Measurements from ENCODE around the gene ADAM22. TPM values are rescaled to one million over a fixed set of nuclear protein-coding genes. Genes with fewer than 3 reads are reported as not detected.

Gene ADAM22
- total and polyA plus RNA-seq, 12 donors, result 0.19 to 3.7 (median 1.5) TPM

GRCh38 chr7:88244258-88244657, 310.2 kb downstream of the ADAM22 start:
- Histone ChIP-seq H3K4me3 (no peak overlapping the region), H3K4me1 (peaks cover 0 to 5% (median 2%) of the 10 kb centered on the region in 9 donors), H3K27ac (no peak overlapping the region), H3K36me3 (no peaks in the 10 kb centered on the region), H3K27me3 (no peaks in the 10 kb centered on the region), H3K9me3 (peaks cover 0 to 15% (median 0%) of the 10 kb centered on the region in 11 donors)
- ATAC-seq (no peak), DNase-seq (no peak)
- intact Hi-C loops (cut with DNase I), result loop anchor here in 3 of 10 donors (5.0 to 10.0 kb wide), 2 partner anchors 113 to 1381 kb away; no protein-coding TSS in a partner anchor
- TF ChIP-seq, protein P1, sequence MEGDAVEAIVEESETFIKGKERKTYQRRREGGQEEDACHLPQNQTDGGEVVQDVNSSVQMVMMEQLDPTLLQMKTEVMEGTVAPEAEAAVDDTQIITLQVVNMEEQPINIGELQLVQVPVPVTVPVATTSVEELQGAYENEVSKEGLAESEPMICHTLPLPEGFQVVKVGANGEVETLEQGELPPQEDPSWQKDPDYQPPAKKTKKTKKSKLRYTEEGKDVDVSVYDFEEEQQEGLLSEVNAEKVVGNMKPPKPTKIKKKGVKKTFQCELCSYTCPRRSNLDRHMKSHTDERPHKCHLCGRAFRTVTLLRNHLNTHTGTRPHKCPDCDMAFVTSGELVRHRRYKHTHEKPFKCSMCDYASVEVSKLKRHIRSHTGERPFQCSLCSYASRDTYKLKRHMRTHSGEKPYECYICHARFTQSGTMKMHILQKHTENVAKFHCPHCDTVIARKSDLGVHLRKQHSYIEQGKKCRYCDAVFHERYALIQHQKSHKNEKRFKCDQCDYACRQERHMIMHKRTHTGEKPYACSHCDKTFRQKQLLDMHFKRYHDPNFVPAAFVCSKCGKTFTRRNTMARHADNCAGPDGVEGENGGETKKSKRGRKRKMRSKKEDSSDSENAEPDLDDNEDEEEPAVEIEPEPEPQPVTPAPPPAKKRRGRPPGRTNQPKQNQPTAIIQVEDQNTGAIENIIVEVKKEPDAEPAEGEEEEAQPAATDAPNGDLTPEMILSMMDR (IDR thresholded peaks at IDR 0.05), result no peak
- WGBS, 2 donors, result 91% methylated on average over 1 of the region's 1 CpG

Other genes with a start within 250 kb of the ADAM22 start
- gene SLC25A40, start 57.9 kb upstream of the ADAM22 start, total RNA-seq, result 10 to 100 TPM; 15.9 to 29.6 (median 22.6) TPM
- gene SLC25A40, start 57.9 kb upstream of the ADAM22 start, polyA plus RNA-seq, result 1 to 10 TPM; 4.1 to 5.7 TPM
- gene DBF4, start 57.8 kb upstream of the ADAM22 start, total RNA-seq, result 1 to 10 TPM; 1.2 to 5.2 (median 1.9) TPM
- 1 to 10 TPM; 1.5 to 3.1 TPM for gene DBF4, start 57.8 kb upstream of the ADAM22 start, polyA plus RNA-seq

Data from heart right ventricle (tissue), 16 donors.